Measurements from ENCODE around the gene RGS6. TPM values are rescaled to one million over a fixed set of nuclear protein-coding genes. Genes with fewer than 3 reads are reported as not detected.

Gene RGS6
- total and polyA plus RNA-seq, 2 donors (not counting 1 experiment from before 2014, with no cell fraction given), result not detected

DNA sequence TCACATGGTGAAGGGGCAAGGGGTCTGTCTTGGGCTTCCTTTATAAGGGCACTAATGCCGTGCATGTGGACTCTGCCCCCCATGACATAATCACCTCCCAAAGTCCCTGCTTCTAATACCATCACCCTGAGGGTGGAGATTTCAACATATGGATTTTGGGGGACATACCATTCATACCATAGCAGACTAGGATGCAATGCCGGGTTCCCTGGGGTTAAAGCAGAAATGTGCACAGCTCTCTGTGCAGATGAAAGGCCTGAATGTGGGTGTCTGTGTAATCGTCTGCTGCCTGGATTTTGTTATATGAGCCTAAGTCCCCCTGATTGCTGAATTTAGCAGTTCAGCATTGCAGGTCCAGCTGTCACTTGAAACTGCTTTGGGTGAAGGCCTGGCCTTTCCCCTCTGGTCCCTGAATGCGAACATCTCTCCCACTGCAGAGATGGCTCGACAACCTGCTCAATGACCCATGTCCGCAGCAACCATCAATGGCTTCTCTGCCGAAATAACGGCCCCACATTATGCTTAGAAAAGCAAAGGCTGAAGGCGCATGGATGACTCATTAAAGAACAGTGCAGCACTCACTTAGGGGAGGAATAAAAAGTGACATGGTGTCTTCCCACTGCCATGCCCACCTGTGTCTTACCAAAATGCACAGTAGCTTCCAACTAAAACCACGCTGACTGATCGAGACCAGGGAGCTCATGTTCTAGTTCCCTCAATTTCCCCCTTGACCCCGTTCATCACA is 675.3 kb downstream of the RGS6 start:
- Histone ChIP-seq H2AFZ (ENCODE audit: low read length) (no peak overlapping the region), H3K27ac (ENCODE audit: insufficient read depth, low read length) (peak overlapping the region; percentile 79), H3K9me3 (ENCODE audit: control insufficient read depth, insufficient read depth, low read depth, low read length) (no peaks in the 10 kb centered on the region), H3K4me3 (replicated peaks in 1 of 4; ENCODE audit: control extremely low read depth in 1 of 4, insufficient read depth in 1 of 4, low read depth in 3 of 4, low read length in 4 of 4) (no peak overlapping the region), H3K4me1 (ENCODE audit: control insufficient read depth, extremely low read depth, insufficient read depth, low read length) (peaks cover 23% of the 10 kb centered on the region), H3K79me2 (ENCODE audit: control insufficient read depth, insufficient read depth, low read length) (no peaks in the 10 kb centered on the region), H3K4me2 (ENCODE audit: extremely low read depth, insufficient read depth, low read length) (peak overlapping the region; percentile 68), H4K20me1 (ENCODE audit: control insufficient read depth, extremely low read depth, insufficient read depth, low read length) (no peaks in the 10 kb centered on the region), H3K36me3 (ENCODE audit: control insufficient read depth, insufficient read depth, low read length) (no peaks in the 10 kb centered on the region), H3K9ac (ENCODE audit: insufficient read depth, low read length) (no peak overlapping the region), H3K27me3 (ENCODE audit: control insufficient read depth, insufficient read depth, low read length) (no peaks in the 10 kb centered on the region)
- TF ChIP-seq, protein P1, sequence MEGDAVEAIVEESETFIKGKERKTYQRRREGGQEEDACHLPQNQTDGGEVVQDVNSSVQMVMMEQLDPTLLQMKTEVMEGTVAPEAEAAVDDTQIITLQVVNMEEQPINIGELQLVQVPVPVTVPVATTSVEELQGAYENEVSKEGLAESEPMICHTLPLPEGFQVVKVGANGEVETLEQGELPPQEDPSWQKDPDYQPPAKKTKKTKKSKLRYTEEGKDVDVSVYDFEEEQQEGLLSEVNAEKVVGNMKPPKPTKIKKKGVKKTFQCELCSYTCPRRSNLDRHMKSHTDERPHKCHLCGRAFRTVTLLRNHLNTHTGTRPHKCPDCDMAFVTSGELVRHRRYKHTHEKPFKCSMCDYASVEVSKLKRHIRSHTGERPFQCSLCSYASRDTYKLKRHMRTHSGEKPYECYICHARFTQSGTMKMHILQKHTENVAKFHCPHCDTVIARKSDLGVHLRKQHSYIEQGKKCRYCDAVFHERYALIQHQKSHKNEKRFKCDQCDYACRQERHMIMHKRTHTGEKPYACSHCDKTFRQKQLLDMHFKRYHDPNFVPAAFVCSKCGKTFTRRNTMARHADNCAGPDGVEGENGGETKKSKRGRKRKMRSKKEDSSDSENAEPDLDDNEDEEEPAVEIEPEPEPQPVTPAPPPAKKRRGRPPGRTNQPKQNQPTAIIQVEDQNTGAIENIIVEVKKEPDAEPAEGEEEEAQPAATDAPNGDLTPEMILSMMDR (conservative IDR thresholded peaks at IDR 0.05 in 1 of 2, IDR thresholded peaks at IDR 0.05 in 1 of 2; ENCODE audit: low read depth in 1 of 2, low read length in 2 of 2), result no peak
- peak; percentile 14 to 67 for DNase-seq (ENCODE audit: low read depth in 2 of 2)

DNA sequence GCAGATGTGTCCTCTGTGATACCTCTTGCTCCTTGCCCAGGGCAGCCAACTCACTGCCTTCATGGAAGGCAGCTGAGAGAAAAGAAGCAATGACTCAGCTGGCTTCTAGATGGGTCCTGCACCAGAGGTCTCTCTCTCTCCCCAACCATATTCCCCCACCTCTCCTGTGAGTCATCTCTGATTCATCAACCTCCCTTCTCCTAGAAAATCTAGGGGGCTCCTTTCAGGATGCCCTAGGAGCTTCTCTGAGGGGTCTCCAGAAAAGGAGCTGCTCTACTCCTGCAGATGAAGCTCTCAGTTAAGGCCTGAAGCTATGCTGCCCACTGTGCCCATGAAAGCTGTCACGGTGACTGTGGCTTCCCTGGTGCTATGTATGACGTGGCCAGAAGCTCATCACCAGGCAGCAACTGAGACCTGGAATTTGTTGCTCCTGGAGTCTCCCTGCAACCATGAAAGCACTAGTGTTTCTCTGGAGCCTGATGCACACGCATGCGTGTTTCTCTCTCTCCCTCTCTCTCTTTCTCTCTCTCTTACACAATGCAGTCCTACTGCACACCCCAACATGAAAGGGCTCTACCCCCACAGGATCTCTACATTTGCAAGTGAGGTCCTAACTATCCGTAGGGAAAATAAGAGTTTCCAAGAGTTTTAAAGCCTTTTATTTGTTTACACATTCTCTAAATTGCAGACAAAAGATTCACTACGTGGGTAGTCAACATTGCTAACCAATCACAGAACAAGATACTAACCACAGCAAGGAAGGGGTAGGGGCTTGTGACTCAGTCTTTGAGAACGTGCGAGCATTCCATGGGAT is 676.4 kb downstream of the RGS6 start:
- no peak overlapping the region for H2AFZ ChIP-seq (ENCODE audit: low read length)
- DNase-seq (ENCODE audit: low read depth in 2 of 2), result peak; percentile 91 to 97
- H3K4me3 ChIP-seq (replicated peaks in 1 of 4; ENCODE audit: control extremely low read depth in 1 of 4, insufficient read depth in 1 of 4, low read depth in 3 of 4, low read length in 4 of 4), result no peak overlapping the region

More for the DNA sequence above, 676.4 kb downstream of the RGS6 start:
- Histone ChIP-seq H3K4me1 (ENCODE audit: control insufficient read depth, extremely low read depth, insufficient read depth, low read length) (peaks cover 28% of the 10 kb centered on the region), H3K4me2 (ENCODE audit: extremely low read depth, insufficient read depth, low read length) (peak overlapping the region; percentile 68), H3K27ac (ENCODE audit: insufficient read depth, low read length) (peak overlapping the region; percentile 79), H4K20me1 (ENCODE audit: control insufficient read depth, extremely low read depth, insufficient read depth, low read length) (no peaks in the 10 kb centered on the region), H3K9me3 (ENCODE audit: control insufficient read depth, insufficient read depth, low read depth, low read length) (no peaks in the 10 kb centered on the region), H3K9ac (ENCODE audit: insufficient read depth, low read length) (no peak overlapping the region), H3K79me2 (ENCODE audit: control insufficient read depth, insufficient read depth, low read length) (no peaks in the 10 kb centered on the region), H3K36me3 (ENCODE audit: control insufficient read depth, insufficient read depth, low read length) (no peaks in the 10 kb centered on the region), H3K27me3 (ENCODE audit: control insufficient read depth, insufficient read depth, low read length) (no peaks in the 10 kb centered on the region)
- no peak for TF ChIP-seq EZH2 (IDR thresholded peaks at IDR 0.05; ENCODE audit: low read length, missing control alignments)
- TF ChIP-seq, protein P1 (conservative IDR thresholded peaks at IDR 0.05 in 1 of 2, IDR thresholded peaks at IDR 0.05 in 1 of 2; ENCODE audit: low read depth in 1 of 2, low read length in 2 of 2), result peak in 1 of 2 donors; percentile 8

Measured in fibroblast of lung (primary cell).